GM12865 (cell line): ENCODE results near the gene PTGS2.

Source experiments
- DNase-seq: peaks from one replicate; pipeline ENCODE4 v3.0.0; 2010; ENCODE audit warnings: low read depth
- H3K4me3 ChIP-seq: 2 replicates; pipeline ENCODE4 v1.5.1; 2011; ENCODE audit warnings: mild to moderate bottlenecking, low read depth, low read length, control low read depth
- CTCF ChIP-seq: IDR thresholded peaks from 2 replicates; pipeline ENCODE4 v1.5.1; 2011; ENCODE audit warnings: low read length, control low read depth, low read depth, inconsistent platforms; ENCODE audit not compliant: insufficient read depth; ENCODE audit errors: missing control alignments

PTGS2 gene

GRCh38 chr1:186680245-186681061, at the start of gene PTGS2:
TSS of gene PTGS2 (minus strand) at chr1:186680423. CDS start at chr1:186680290, 133 bp downstream.
- peak; percentile 58 for TF ChIP-seq CTCF
- DNase-seq: peak; percentile 88
- peak within 1 kb of the TSS; percentile 71 for H3K4me3 ChIP-seq

GRCh38 chr1:186722711-186723309, 42.6 kb upstream of the PTGS2 start:
- H3K4me3 ChIP-seq: no peak overlapping the region
- peak; percentile 69 for TF ChIP-seq CTCF
- peak; percentile 77 for DNase-seq

DNA sequence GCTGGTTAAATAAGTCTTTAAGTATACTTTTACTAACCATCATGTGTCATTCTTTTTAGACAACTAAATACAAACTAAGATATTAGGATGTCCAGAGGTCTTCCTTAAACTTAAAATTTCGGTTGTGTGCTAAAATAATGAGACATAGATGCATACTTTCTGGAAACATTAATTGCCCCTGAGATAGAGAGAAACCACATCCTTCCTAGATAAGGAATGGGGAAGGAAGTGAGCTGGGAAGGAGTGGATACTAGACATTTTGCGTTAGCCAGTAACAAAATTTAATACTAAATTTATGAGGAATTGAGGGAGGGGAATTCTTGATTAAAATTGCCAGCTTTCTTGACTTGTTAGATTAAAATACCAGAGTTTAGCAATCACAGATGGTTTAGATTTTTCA, 37.1 kb upstream of the PTGS2 start:
- no peak for TF ChIP-seq CTCF
- DNase-seq: no peak
- no peak overlapping the region for H3K4me3 ChIP-seq

DNA sequence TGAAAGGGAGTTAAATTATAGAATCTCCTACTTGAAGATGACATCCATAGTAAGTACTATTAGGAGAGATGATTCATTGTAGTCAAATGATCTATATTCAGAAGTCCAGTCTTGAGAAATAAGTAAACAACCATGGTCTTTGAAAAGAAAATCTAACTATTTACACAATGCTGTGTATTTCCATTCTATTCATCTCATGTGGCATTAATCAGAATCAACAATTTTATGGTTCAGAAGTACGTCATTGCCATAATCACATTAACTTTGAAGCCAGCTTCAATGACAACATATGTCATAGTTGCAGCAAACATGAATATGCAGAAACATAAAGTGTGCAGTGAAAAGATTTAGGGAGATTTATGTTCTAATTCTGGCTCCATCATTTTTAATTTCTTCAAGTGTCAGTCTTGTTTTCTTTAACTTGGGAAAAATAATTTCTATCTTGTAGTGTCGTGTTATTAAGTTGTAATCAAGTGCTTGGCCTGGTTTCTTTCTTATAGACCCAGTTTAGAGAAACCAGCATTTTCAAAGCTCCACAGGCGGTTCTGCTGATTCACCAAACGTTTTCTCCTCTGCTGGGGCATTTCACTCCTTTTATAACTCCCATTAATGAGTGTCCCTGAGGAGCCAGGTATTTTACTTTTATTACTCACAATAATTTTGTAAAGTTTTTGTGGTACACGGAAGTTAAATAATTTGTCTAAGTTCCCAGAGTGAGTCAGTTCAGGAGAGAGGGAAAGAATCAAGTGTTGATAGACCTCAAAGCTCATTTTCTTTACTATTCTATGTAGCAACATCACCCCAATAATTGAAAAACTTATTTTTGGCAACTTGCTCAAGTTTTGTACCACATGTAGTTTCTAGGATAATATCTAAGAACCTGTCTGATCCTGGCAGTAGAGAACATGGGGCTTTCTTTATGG, 35.9 kb upstream of the PTGS2 start:
- no peak for DNase-seq
- H3K4me3 ChIP-seq: no peak overlapping the region
- no peak for TF ChIP-seq CTCF

DNA sequence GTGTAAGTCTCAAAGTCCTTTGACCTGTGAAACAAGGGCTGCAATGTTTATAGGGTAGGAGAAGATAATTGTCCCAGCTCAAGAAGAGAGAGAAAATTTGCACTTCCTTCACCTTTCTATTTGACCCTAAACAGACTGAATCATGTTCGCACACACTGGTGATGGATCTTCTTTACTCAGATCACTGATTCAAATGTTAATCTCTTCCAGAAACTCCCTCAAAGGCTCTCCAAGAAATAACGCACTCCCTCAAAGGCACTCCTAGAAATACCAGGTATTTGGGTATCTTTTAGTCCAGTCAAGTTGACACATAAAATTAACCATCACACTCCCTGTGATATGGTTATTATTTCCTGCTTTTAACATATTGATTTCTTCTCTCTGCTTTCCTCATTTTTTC, 30.5 kb upstream of the PTGS2 start:
- H3K4me3 ChIP-seq: no peak overlapping the region
- DNase-seq: no peak
- TF ChIP-seq CTCF: no peak

DNA sequence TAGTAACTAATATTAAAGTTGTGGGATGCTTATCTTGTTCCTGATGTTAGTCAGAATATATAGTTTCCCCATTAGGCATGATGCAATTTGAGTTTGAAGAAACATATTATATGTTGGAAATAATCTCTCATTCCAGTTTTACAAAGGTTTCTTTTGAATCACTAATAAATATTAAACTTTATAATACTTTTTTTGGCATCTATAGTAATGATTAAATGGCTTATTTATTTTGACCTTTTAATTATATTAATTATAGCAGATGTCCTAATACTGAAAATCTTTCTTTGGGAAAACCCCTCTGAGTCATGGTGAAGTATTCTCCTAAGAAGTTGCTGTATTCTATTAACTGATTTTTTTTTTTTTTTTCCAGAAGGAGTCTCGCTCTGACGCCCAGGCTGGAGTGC, 28.5 kb upstream of the PTGS2 start:
- H3K4me3 ChIP-seq: no peak overlapping the region
- TF ChIP-seq CTCF: no peak
- DNase-seq: no peak
